ENCODE data around the gene HORMAD2.

HORMAD2 gene

GRCh38 chr22:30105483-30105882 lies 25.2 kb downstream of the HORMAD2 start:
- DNase-seq (ENCODE audit: low read depth), result no peak

GRCh38 chr22:30113494-30113893 lies 33.2 kb downstream of the HORMAD2 start:
- DNase-seq (ENCODE audit: low read depth), result no peak

- no peak for DNase-seq (ENCODE audit: low read depth)
Observed at GRCh38 chr22:30114361-30114760, 34.1 kb downstream of the HORMAD2 start.

- no peak for DNase-seq (ENCODE audit: low read depth)
Observed at GRCh38 chr22:30115705-30116104, 35.4 kb downstream of the HORMAD2 start.

- DNase-seq (ENCODE audit: low read depth), result peak; percentile 76
Observed at GRCh38 chr22:30116362-30117117, 36.3 kb downstream of the HORMAD2 start.

GRCh38 chr22:30117256-30117655 lies 37.0 kb downstream of the HORMAD2 start:
- no peak for DNase-seq (ENCODE audit: low read depth)

- DNase-seq (ENCODE audit: low read depth), result no peak
Observed at GRCh38 chr22:30118291-30118690, 38.0 kb downstream of the HORMAD2 start.

- no peak for DNase-seq (ENCODE audit: low read depth)
Observed at GRCh38 chr22:30121960-30122359, 41.7 kb downstream of the HORMAD2 start.

- no peak for DNase-seq (ENCODE audit: low read depth)
Observed at GRCh38 chr22:30123463-30123862, 43.2 kb downstream of the HORMAD2 start.

GRCh38 chr22:30127749-30128166 lies 47.5 kb downstream of the HORMAD2 start:
- peak; percentile 96 for DNase-seq (ENCODE audit: low read depth)

- no peak for DNase-seq (ENCODE audit: low read depth)
Observed at GRCh38 chr22:30128511-30128910, 48.2 kb downstream of the HORMAD2 start.

- DNase-seq (ENCODE audit: low read depth), result no peak
Observed at GRCh38 chr22:30129636-30130035, 49.4 kb downstream of the HORMAD2 start.

- DNase-seq (ENCODE audit: low read depth), result peak; percentile 34
Observed at GRCh38 chr22:30132290-30132996, 52.2 kb downstream of the HORMAD2 start.

GRCh38 chr22:30140414-30140813 lies 60.1 kb downstream of the HORMAD2 start:
- DNase-seq (ENCODE audit: low read depth), result no peak

- no peak for DNase-seq (ENCODE audit: low read depth)
Observed at GRCh38 chr22:30143265-30143664, 63.0 kb downstream of the HORMAD2 start.

- no peak for DNase-seq (ENCODE audit: low read depth)
Observed at GRCh38 chr22:30144391-30144790, 64.1 kb downstream of the HORMAD2 start.

GRCh38 chr22:30150212-30150611 lies 69.9 kb downstream of the HORMAD2 start:
- DNase-seq (ENCODE audit: low read depth), result no peak

- no peak for DNase-seq (ENCODE audit: low read depth)
Observed at GRCh38 chr22:30158277-30158676, 78.0 kb downstream of the HORMAD2 start.

GRCh38 chr22:30158744-30159500 lies 78.7 kb downstream of the HORMAD2 start:
- no peak for DNase-seq (ENCODE audit: low read depth)

- peak; percentile 77 for DNase-seq (ENCODE audit: low read depth)
Observed at GRCh38 chr22:30159561-30160353, 79.5 kb downstream of the HORMAD2 start.

GRCh38 chr22:30161051-30161469 lies 80.8 kb downstream of the HORMAD2 start:
- DNase-seq (ENCODE audit: low read depth), result no peak

- no peak for DNase-seq (ENCODE audit: low read depth)
Observed at GRCh38 chr22:30167296-30167695, 87.0 kb downstream of the HORMAD2 start.

All from amniotic epithelial cell (primary cell).